Measurements from ENCODE around the gene FERD3L.

Gene FERD3L

DNA sequence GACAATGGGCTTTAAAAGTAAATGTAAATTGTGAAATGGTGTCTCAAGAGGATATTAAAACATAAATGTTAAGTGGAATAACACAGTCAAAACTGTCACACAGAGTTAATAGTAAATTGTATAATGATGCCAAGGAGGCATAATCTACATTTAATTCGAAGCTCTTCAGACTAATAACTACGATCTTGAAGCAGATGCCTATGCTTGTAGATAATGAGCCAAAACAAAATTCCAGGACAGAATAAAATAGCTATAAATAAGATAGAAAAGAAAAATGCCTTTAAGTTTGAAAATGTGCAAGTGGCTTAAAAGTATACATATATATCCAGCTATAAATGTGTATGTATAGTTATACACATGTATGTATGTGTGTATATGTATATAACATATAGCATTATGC, 45.3 kb downstream of the FERD3L start:
- DNase-seq (ENCODE audit: low spot score) = no peak

DNA sequence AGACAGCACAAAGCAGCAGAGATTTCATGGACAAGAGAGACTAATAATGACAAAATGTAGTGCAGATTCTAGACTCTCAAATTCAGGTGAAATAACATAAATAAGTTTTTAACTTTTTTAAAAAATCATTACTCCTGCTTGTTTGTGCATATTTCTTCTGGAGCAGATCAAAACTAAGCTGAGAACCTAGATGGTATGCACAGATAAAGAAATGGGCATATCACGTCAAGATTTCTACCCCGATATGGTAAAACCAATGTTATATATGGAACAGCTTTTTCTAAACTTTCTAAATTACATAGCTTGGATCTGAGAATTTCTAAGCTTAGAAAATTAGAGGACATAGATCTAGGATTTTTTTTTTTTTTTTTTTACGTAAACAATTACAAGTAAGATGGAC, 46.0 kb downstream of the FERD3L start:
- no peak for DNase-seq (ENCODE audit: low spot score)

GRCh38 chr7:19098510-19098909, 46.7 kb downstream of the FERD3L start:
- no peak for DNase-seq (ENCODE audit: low spot score)

DNA sequence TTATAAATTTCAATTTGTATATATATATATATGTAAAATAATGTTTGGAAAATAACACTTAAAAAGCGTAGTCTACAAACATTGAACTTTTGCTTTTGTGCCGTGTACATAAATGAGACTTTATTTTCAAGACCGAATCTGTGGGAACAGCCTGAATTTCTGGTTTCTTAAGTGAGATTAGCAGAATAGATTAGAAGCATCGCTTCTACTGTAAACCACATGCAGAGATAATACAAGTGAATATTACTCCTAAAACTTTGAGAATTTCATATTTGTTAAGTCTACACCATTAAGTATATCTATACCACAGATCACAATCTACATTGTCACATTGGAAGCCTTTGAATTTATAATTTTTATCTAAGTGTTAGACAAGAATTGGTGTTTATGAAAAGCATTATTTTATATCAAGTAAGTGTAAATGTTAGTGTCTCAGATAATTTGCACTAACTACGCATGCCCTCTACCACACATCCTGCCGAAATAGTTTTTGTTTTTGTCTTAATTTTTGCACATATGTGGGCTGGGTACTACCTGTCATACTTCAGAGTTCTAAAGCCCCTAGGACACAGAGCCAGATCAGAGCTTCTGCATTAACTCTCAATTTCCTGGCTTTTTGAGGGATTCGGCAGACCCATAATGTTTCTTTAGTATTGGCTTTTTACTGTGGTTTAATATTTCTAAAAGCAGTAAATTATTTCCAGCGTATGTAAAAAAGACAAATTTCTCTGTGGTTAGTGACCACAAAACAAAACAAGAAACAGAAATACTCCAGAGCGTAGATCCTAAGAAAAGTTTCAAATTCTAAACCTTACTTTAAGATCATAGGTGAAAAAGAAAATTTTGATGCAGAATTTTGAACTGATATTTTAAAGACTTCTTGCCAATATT, 47.8 kb downstream of the FERD3L start:
- no peak for DNase-seq (ENCODE audit: low spot score)

- DNase-seq (ENCODE audit: low spot score) = no peak
Observed at GRCh38 chr7:19095353-19095860, 49.8 kb downstream of the FERD3L start.

Measured in kidney capillary endothelial cell (primary cell).